OCI-LY7 (cell line): ENCODE data around the gene YLPM1. TPM values are rescaled to one million over a fixed set of nuclear protein-coding genes. Genes with fewer than 3 reads are reported as not detected.

Source experiments
- BruUV-seq: library from RNA; stranded (reverse); fragments of 400-500 nt; replicated peaks from 2 replicates; lab custom pipeline; 2021; lab: Mats Ljungman, UMichigan
- CTCF ChIA-PET: fragments of 300-600 bp; sonication (Branson Sonifier 250); formaldehyde crosslinking; loops from one replicate; lab custom pipeline; 2022; ENCODE audit warnings: antibody characterized with exemption; ENCODE audit not compliant: unreplicated experiment; lab: Charles Lee
- POLR2A ChIA-PET: fragments of 300-600 bp; sonication (Branson Sonifier 250); formaldehyde crosslinking; loops from one replicate; lab custom pipeline; 2022; ENCODE audit warnings: antibody characterized with exemption; lab: Charles Lee
- DNase-seq: peaks from one replicate; pipeline ENCODE4 v3.0.0-alpha.2; 2015; ENCODE audit warnings: low spot score
- H2AFZ ChIP-seq: fragments of 200-600 bp; sonication (generic), shearing (Covaris generic); 2 replicates; pipeline ENCODE4 v1.6.1; 2014; ENCODE audit warnings: mild to moderate bottlenecking, antibody characterized with exemption, low read length, moderate library complexity
- H3K27ac ChIP-seq: fragments of 200-600 bp; sonication (generic); 2 replicates; pipeline ENCODE4 v1.5.1; 2014; ENCODE audit warnings: mixed run types, low read depth, mild to moderate bottlenecking, moderate library complexity, low read length, inconsistent platforms; ENCODE audit not compliant: poor library complexity, severe bottlenecking
- H3K36me3 ChIP-seq: fragments of 200-600 bp; sonication (generic); 2 replicates; pipeline ENCODE4 v1.6.1; 2014; ENCODE audit warnings: mild to moderate bottlenecking, antibody characterized with exemption, low read length, moderate library complexity, mixed read lengths; ENCODE audit not compliant: insufficient read depth
- H3K4me1 ChIP-seq: fragments of 200-600 bp; sonication (generic); 2 replicates; pipeline ENCODE4 v1.5.1; 2014; ENCODE audit warnings: mild to moderate bottlenecking, low read length; ENCODE audit not compliant: insufficient read depth, poor library complexity, severe bottlenecking
- H3K4me2 ChIP-seq: fragments of 200-600 bp; sonication (generic); 2 replicates; pipeline ENCODE4 v1.6.1; 2014; ENCODE audit warnings: mild to moderate bottlenecking, low read length
- H3K4me3 ChIP-seq: fragments of 200-600 bp; sonication (generic); 2 replicates; pipeline ENCODE4 v1.5.1; 2014; ENCODE audit warnings: mild to moderate bottlenecking, low read depth, low read length; ENCODE audit not compliant: poor library complexity, severe bottlenecking
- H3K79me2 ChIP-seq: fragments of 200-600 bp; sonication (generic); 2 replicates; pipeline ENCODE4 v1.6.1; 2016; ENCODE audit warnings: low read depth, mild to moderate bottlenecking, low read length, moderate library complexity, mixed read lengths; ENCODE audit not compliant: insufficient read depth
- H3K9me2 ChIP-seq: fragments of 200-600 bp; sonication (generic); 2 replicates; pipeline ENCODE4 v1.6.1; 2016; ENCODE audit warnings: mild to moderate bottlenecking, low read length, mixed read lengths; ENCODE audit not compliant: insufficient read depth
- H3K9me3 ChIP-seq: fragments of 200-600 bp; sonication (generic); 2 replicates; pipeline ENCODE4 v1.6.1; 2014; ENCODE audit warnings: mild to moderate bottlenecking, mixed run types, low read length, mixed read lengths
- H4K20me1 ChIP-seq: fragments of 200-600 bp; sonication (generic); 2 replicates; pipeline ENCODE4 v1.6.1; 2014; ENCODE audit warnings: mild to moderate bottlenecking, antibody characterized with exemption, low read length, moderate library complexity, mixed read lengths; ENCODE audit not compliant: insufficient read depth
- EZH2phosphoT487 ChIP-seq: fragments of 200-600 bp; sonication (generic); IDR thresholded peaks from 2 replicates; pipeline ENCODE4 v1.6.1; 2018; ENCODE audit warnings: low read depth, borderline replicate concordance, mild to moderate bottlenecking, mixed run types, antibody characterized with exemption, low read length, moderate library complexity, mixed read lengths
- intact Hi-C: fragments of 100-400 bp; cut with micrococcal nuclease; formaldehyde crosslinking; loops from one replicate; pipeline ENCODE4 v1.10.0; 2022; ENCODE audit not compliant: unreplicated experiment
- total RNA-seq, 2 experiments: library from RNA; depleted of rRNA in 1 of 2; stranded (reverse); fragments of >200 nt in 1 of 2; shearing (Covaris generic) in 1 of 2; gene quantifications; 2 replicates each; pipeline ENCODE4 v1.2.3, GENCODE V29; 2014 to 2022
- TF ChIP-seq, protein P1 (sequence below): fragments of 200-600 bp; sonication (generic); conservative IDR thresholded peaks from 2 replicates; pipeline ENCODE4 v1.5.1; 2014; ENCODE audit warnings: mild to moderate bottlenecking, antibody characterized with exemption, low read length, moderate library complexity, mixed read lengths

YLPM1 gene
- total RNA-seq, 2 experiments from 2014 or later: 45.2 to 101 TPM

DNA sequence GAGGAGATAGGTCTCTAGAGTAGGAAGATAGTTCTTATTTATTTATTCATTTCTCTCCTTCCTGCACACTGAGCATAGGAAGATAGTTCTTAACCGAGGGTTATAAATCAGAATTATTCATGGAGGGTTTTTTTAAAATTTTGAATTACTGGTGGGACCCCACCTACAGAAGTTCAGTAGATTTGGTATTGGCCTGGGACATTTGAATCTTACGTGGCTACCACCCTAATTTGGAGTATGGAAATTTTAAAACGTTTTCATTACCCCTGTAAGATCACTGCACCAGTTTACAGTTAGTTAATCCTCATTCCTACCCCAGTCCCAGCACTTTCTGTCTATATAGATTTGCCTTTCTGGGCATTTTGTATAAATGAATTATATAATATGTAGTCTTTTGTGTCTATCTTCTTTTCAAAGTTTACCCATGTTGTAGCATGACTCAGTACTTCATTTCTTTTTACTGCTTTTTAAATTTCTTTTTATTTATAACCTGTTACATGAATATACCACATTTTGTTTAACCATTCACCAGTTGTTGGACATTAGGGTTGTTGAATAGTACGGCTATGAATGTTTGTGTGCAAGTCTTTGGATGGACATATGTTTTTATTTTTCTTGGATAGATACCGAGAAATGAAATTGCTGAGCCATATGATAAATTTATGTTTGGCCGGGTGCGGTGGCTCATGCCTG is 44.9 kb downstream of the YLPM1 start:
- H3K27ac ChIP-seq: no peak overlapping the region
- BruUV-seq: no TSS peak
- no peak overlapping the region for H2AFZ ChIP-seq
- no peaks in the 10 kb centered on the region for H3K79me2 ChIP-seq
- no peaks in the 10 kb centered on the region for H3K9me3 ChIP-seq
- intact Hi-C loops: no loop called here
- no peaks in the 10 kb centered on the region for H3K9me2 ChIP-seq
- H3K4me2 ChIP-seq: no peak overlapping the region
- no peak for TF ChIP-seq EZH2phosphoT487
- TF ChIP-seq, protein P1, sequence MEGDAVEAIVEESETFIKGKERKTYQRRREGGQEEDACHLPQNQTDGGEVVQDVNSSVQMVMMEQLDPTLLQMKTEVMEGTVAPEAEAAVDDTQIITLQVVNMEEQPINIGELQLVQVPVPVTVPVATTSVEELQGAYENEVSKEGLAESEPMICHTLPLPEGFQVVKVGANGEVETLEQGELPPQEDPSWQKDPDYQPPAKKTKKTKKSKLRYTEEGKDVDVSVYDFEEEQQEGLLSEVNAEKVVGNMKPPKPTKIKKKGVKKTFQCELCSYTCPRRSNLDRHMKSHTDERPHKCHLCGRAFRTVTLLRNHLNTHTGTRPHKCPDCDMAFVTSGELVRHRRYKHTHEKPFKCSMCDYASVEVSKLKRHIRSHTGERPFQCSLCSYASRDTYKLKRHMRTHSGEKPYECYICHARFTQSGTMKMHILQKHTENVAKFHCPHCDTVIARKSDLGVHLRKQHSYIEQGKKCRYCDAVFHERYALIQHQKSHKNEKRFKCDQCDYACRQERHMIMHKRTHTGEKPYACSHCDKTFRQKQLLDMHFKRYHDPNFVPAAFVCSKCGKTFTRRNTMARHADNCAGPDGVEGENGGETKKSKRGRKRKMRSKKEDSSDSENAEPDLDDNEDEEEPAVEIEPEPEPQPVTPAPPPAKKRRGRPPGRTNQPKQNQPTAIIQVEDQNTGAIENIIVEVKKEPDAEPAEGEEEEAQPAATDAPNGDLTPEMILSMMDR: no peak
- DNase-seq: no peak
- H4K20me1 ChIP-seq: no peaks in the 10 kb centered on the region
- no peak overlapping the region for H3K4me3 ChIP-seq
- H3K4me1 ChIP-seq: no peaks in the 10 kb centered on the region
- H3K36me3 ChIP-seq: peaks cover 84% of the 10 kb centered on the region
- ChIA-PET CTCF (no interaction called here), POLR2A (no interaction called here)

DNA sequence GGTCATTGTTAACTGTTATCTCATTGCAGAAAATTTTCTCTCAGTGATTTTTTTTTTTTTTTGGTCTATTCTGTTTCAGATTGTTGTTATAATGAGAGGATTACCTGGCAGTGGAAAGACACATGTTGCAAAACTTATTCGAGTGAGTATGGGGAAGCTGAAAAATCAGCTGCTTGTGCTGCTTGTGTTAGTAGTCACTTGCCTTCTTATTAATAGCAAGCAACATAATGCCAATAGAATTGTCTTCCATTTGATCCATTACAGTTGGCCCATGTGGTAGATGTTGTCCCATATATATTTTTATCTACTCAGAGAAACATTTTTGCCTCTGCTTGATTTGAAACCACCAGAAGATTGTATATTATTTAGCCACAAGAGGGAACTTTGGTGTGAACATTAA is 53.0 kb downstream of the YLPM1 start:
- Histone ChIP-seq H4K20me1 (no peaks in the 10 kb centered on the region), H3K27ac (no peak overlapping the region), H3K79me2 (no peaks in the 10 kb centered on the region), H3K4me3 (no peak overlapping the region), H2AFZ (no peak overlapping the region), H3K9me3 (no peaks in the 10 kb centered on the region), H3K36me3 (peaks cover 98% of the 10 kb centered on the region), H3K9me2 (no peaks in the 10 kb centered on the region), H3K4me1 (no peaks in the 10 kb centered on the region), H3K4me2 (no peak overlapping the region)
- CTCF ChIA-PET: no interaction called here
- BruUV-seq: no TSS peak
- intact Hi-C loops: no loop called here
- no peak for TF ChIP-seq EZH2phosphoT487
- TF ChIP-seq, protein P1: no peak
- no peak for DNase-seq
- POLR2A ChIA-PET: no interaction called here

DNA sequence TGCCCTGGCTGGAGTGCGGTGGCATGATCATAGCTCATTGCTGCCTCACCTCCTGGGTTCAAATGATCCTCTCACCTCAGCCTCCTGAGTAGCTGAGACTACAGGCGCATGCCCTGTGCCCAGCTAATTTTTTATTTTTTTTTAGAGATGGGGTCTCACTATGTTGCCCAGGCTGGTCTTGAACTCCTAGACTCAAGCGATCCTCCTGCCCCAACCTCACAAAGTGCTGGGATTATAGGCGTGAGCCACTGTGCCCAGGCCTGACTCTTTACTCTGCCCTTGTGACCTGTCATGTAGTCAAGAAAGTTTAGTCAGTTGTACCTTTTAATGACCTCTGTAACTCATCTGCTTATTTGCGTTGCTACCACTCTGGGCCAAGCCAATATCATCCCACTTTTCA is 57.2 kb downstream of the YLPM1 start:
- BruUV-seq: no TSS peak
- POLR2A ChIA-PET: no interaction called here
- no peaks in the 10 kb centered on the region for H3K79me2 ChIP-seq
- H4K20me1 ChIP-seq: no peaks in the 10 kb centered on the region
- peaks cover 95% of the 10 kb centered on the region for H3K36me3 ChIP-seq
- H3K27ac ChIP-seq: no peak overlapping the region
- no peak overlapping the region for H2AFZ ChIP-seq
- H3K4me3 ChIP-seq: no peak overlapping the region
- H3K4me1 ChIP-seq: peaks cover 7% of the 10 kb centered on the region
- intact Hi-C loops: no loop called here
- no peaks in the 10 kb centered on the region for H3K9me2 ChIP-seq
- H3K9me3 ChIP-seq: no peaks in the 10 kb centered on the region
- no peak for DNase-seq
- TF ChIP-seq EZH2phosphoT487: no peak
- TF ChIP-seq, protein P1: no peak
- CTCF ChIA-PET: interaction anchor here (0.5 kb wide), 1 partner anchor 90 kb away, joined by 3 read pairs; no protein-coding TSS in a partner anchor
- no peak overlapping the region for H3K4me2 ChIP-seq
